Astrocyte (in vitro differentiated cells and primary cell): Measurements from ENCODE around the gene DIP2C. TPM values are rescaled to one million over a fixed set of nuclear protein-coding genes. Genes with fewer than 3 reads are reported as not detected.

ENCODE experiments used
- DNase-seq: peaks from one replicate; pipeline ENCODE4 v3.0.0-alpha.2; 2010; ENCODE audit warnings: low read depth
- FAIRE-seq: peaks from 2 replicates; lab custom pipeline; 2011; peaks lifted over from hg19 to GRCh38; lab: Jason Lieb, UNC
- H2AFZ ChIP-seq: 2 replicates; pipeline ENCODE4 v1.6.0; 2012; ENCODE audit warnings: low read depth, low read length, inconsistent platforms
- H3K27ac ChIP-seq: 2 replicates; pipeline ENCODE4 v1.5.1; 2011; ENCODE audit warnings: low read depth, low read length, inconsistent platforms
- H3K27me3 ChIP-seq: 2 replicates; pipeline ENCODE4 v1.6.0; 2011; ENCODE audit warnings: low read length, inconsistent platforms; ENCODE audit not compliant: insufficient read depth
- H3K36me3 ChIP-seq: 2 replicates; pipeline ENCODE4 v1.5.1; 2011; ENCODE audit warnings: low read length, inconsistent platforms; ENCODE audit not compliant: insufficient read depth
- H3K4me1 ChIP-seq: 2 replicates; pipeline ENCODE4 v1.5.1; 2011; ENCODE audit warnings: low read length, inconsistent platforms; ENCODE audit not compliant: insufficient read depth
- H3K4me2 ChIP-seq: 2 replicates; pipeline ENCODE4 v1.6.0; 2012; ENCODE audit warnings: low read length, inconsistent platforms
- H3K4me3 ChIP-seq: 2 replicates; pipeline ENCODE4 v1.5.1; 2011; ENCODE audit warnings: low read depth, mild to moderate bottlenecking, low read length, inconsistent platforms; ENCODE audit not compliant: insufficient read depth
- H3K79me2 ChIP-seq: 2 replicates; pipeline ENCODE4 v1.6.0; 2012; ENCODE audit warnings: mild to moderate bottlenecking, low read length, inconsistent platforms; ENCODE audit not compliant: insufficient read depth
- H3K9ac ChIP-seq: 2 replicates; pipeline ENCODE4 v1.6.0; 2012; ENCODE audit warnings: mild to moderate bottlenecking, low read length, inconsistent platforms
- H3K9me3 ChIP-seq: 2 replicates; pipeline ENCODE4 v1.5.1; 2012; ENCODE audit warnings: low read depth, mild to moderate bottlenecking, low read length, inconsistent platforms; ENCODE audit not compliant: insufficient read depth
- H4K20me1 ChIP-seq: 2 replicates; pipeline ENCODE4 v1.6.0; 2012; ENCODE audit warnings: low read length, inconsistent platforms; ENCODE audit not compliant: insufficient read depth
- H3K27ac Mint-ChIP-seq: one replicate; pipeline ENCODE4 v1.8.0; 2021; ENCODE audit warnings: mild to moderate bottlenecking, mixed read lengths; ENCODE audit not compliant: unreplicated experiment
- H3K27me3 Mint-ChIP-seq: one replicate; pipeline ENCODE4 v1.8.0; 2021; ENCODE audit warnings: low read depth, mixed read lengths; ENCODE audit not compliant: unreplicated experiment
- H3K36me3 Mint-ChIP-seq: one replicate; pipeline ENCODE4 v1.8.0; 2021; ENCODE audit warnings: low read depth, mixed read lengths; ENCODE audit not compliant: unreplicated experiment
- H3K4me1 Mint-ChIP-seq: one replicate; pipeline ENCODE4 v1.8.0; 2021; ENCODE audit warnings: low read depth, mixed read lengths; ENCODE audit not compliant: unreplicated experiment
- H3K4me3 Mint-ChIP-seq: one replicate; pipeline ENCODE4 v1.8.0; 2021; ENCODE audit warnings: mild to moderate bottlenecking, moderate library complexity, mixed read lengths; ENCODE audit not compliant: unreplicated experiment
- H3K9me3 Mint-ChIP-seq: one replicate; pipeline ENCODE4 v1.8.0; 2021; ENCODE audit warnings: mild to moderate bottlenecking, mixed read lengths; ENCODE audit not compliant: unreplicated experiment
- EZH2 ChIP-seq: IDR thresholded peaks from 2 replicates; pipeline ENCODE4 v1.6.1; 2012; ENCODE audit warnings: mild to moderate bottlenecking, low read length, inconsistent platforms; ENCODE audit not compliant: insufficient read depth
- total RNA-seq: library from RNA; stranded (reverse); gene quantifications from 2 replicates; pipeline ENCODE4 v1.2.1, GENCODE V29; 2021
- TF ChIP-seq, protein P1 (sequence below): IDR thresholded peaks from 2 replicates; pipeline ENCODE4 v1.5.1; 2011; ENCODE audit warnings: low read depth, mild to moderate bottlenecking, inconsistent platforms, low read length, moderate library complexity; ENCODE audit not compliant: insufficient read depth

The DIP2C gene
- total RNA-seq, 1 donor from 2014 or later = 27.3 TPM

GRCh38 chr10:589961-590680, 99.3 kb downstream of the DIP2C start:
- no peaks in the 10 kb centered on the region for H3K27me3 ChIP-seq
- H3K9me3 ChIP-seq = no peaks in the 10 kb centered on the region
- no peak overlapping the region for H3K27ac ChIP-seq
- Mint-ChIP-seq H3K27ac (no peak overlapping the region), H3K27me3 (no peaks in the 10 kb centered on the region), H3K9me3 (no peaks in the 10 kb centered on the region), H3K36me3 (peaks cover 15% of the 10 kb centered on the region), H3K4me3 (no peak overlapping the region), H3K4me1 (peaks cover 44% of the 10 kb centered on the region)
- H3K79me2 ChIP-seq = peaks cover 94% of the 10 kb centered on the region
- H3K4me1 ChIP-seq = peaks cover 11% of the 10 kb centered on the region
- H2AFZ ChIP-seq = no peak overlapping the region
- H3K36me3 ChIP-seq = no peaks in the 10 kb centered on the region
- DNase-seq (no peak), FAIRE-seq (no peak)
- no peak overlapping the region for H3K9ac ChIP-seq
- H4K20me1 ChIP-seq = peaks cover 44% of the 10 kb centered on the region
- no peak overlapping the region for H3K4me2 ChIP-seq
- TF ChIP-seq EZH2 = no peak
- TF ChIP-seq, protein P1, sequence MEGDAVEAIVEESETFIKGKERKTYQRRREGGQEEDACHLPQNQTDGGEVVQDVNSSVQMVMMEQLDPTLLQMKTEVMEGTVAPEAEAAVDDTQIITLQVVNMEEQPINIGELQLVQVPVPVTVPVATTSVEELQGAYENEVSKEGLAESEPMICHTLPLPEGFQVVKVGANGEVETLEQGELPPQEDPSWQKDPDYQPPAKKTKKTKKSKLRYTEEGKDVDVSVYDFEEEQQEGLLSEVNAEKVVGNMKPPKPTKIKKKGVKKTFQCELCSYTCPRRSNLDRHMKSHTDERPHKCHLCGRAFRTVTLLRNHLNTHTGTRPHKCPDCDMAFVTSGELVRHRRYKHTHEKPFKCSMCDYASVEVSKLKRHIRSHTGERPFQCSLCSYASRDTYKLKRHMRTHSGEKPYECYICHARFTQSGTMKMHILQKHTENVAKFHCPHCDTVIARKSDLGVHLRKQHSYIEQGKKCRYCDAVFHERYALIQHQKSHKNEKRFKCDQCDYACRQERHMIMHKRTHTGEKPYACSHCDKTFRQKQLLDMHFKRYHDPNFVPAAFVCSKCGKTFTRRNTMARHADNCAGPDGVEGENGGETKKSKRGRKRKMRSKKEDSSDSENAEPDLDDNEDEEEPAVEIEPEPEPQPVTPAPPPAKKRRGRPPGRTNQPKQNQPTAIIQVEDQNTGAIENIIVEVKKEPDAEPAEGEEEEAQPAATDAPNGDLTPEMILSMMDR = no peak
- no peak overlapping the region for H3K4me3 ChIP-seq

- Histone ChIP-seq H3K4me2 (peak overlapping the region; percentile 4), H3K9me3 (no peaks in the 10 kb centered on the region), H3K4me1 (peaks cover 1% of the 10 kb centered on the region), H4K20me1 (peaks cover 56% of the 10 kb centered on the region), H3K27me3 (no peaks in the 10 kb centered on the region), H3K4me3 (no peak overlapping the region), H2AFZ (no peak overlapping the region), H3K9ac (peak overlapping the region; percentile 23), H3K79me2 (peaks cover 94% of the 10 kb centered on the region), H3K27ac (no peak overlapping the region), H3K36me3 (no peaks in the 10 kb centered on the region)
- DNase-seq (peak; percentile 39), FAIRE-seq (no peak)
- peaks cover 11% of the 10 kb centered on the region for H3K36me3 Mint-ChIP-seq
- H3K4me3 Mint-ChIP-seq = no peak overlapping the region
- peaks cover 37% of the 10 kb centered on the region for H3K4me1 Mint-ChIP-seq
- TF ChIP-seq EZH2 = no peak
- TF ChIP-seq, protein P1 = peak; percentile 19
- peak overlapping the region; percentile 47 for H3K27ac Mint-ChIP-seq
- H3K27me3 Mint-ChIP-seq = no peaks in the 10 kb centered on the region
- H3K9me3 Mint-ChIP-seq = no peaks in the 10 kb centered on the region
Measured at GRCh38 chr10:588246-589165, 101.0 kb downstream of the DIP2C start.
